PC-9 (cell line): ENCODE results near the gene BNC1. TPM values are rescaled to one million over a fixed set of nuclear protein-coding genes. Genes with fewer than 3 reads are reported as not detected.
A peak's percentile ranks its signal among the peaks of the same experiment; 100 is the strongest.

Experiments
- BruUV-seq: library from RNA; stranded (reverse); fragments of 400-500 nt; replicated peaks from 2 replicates; lab custom pipeline; 2021; lab: Mats Ljungman, UMichigan
- CTCF ChIA-PET: fragments of 300-600 bp; sonication (Branson Sonifier 250); formaldehyde crosslinking; loops from one replicate; lab custom pipeline; 2022; ENCODE audit warnings: antibody characterized with exemption; lab: Charles Lee
- POLR2A ChIA-PET: fragments of 300-600 bp; sonication (Branson Sonifier 250); formaldehyde crosslinking; loops from one replicate; lab custom pipeline; 2022; ENCODE audit warnings: antibody characterized with exemption; ENCODE audit not compliant: unreplicated experiment; lab: Charles Lee
- DNase-seq, 2 experiments: peaks; one replicate each; pipeline versions ENCODE4 v3.0.0 to v3.0.0-alpha.2; 2015 to 2022; ENCODE audit warnings: mixed read lengths in 1 of 2
- H2AFZ ChIP-seq: fragments of 200-600 bp; sonication (generic); 2 replicates; pipeline ENCODE4 v1.8.1; 2017; ENCODE audit warnings: antibody characterized with exemption
- H3F3A ChIP-seq: fragments of 200-600 bp; sonication (generic); 2 replicates; pipeline ENCODE4 v1.8.1; 2017; ENCODE audit warnings: antibody characterized with exemption, mild to moderate bottlenecking, low read depth; ENCODE audit not compliant: insufficient read depth
- H3K27ac ChIP-seq: fragments of 200-600 bp; sonication (generic); 2 replicates; pipeline ENCODE4 v1.6.1; 2016; ENCODE audit warnings: mixed run types
- H3K27me3 ChIP-seq: fragments of 200-600 bp; sonication (generic); 2 replicates; pipeline ENCODE4 v1.6.1; 2016; ENCODE audit warnings: low read depth, mixed run types; ENCODE audit not compliant: insufficient read depth
- H3K36me3 ChIP-seq: fragments of 200-600 bp; sonication (generic); 2 replicates; pipeline ENCODE4 v1.6.1; 2016; ENCODE audit warnings: low read depth, mixed run types
- H3K4me1 ChIP-seq: fragments of 200-600 bp; sonication (generic); replicated peaks from 2 replicates; pipeline ENCODE4 v1.6.1; 2016; ENCODE audit warnings: mixed run types; ENCODE audit not compliant: insufficient read depth
- H3K4me2 ChIP-seq: fragments of 200-600 bp; sonication (generic); 2 replicates; pipeline ENCODE4 v1.6.1; 2017; ENCODE audit warnings: mixed run types
- H3K4me3 ChIP-seq: fragments of 200-600 bp; sonication (generic); 2 replicates; pipeline ENCODE4 v1.6.1; 2016; ENCODE audit warnings: mixed run types
- H3K79me2 ChIP-seq: fragments of 200-600 bp; sonication (generic); 2 replicates; pipeline ENCODE4 v1.6.1; 2017; ENCODE audit warnings: low read depth, mixed run types
- H3K9me2 ChIP-seq: fragments of 200-600 bp; sonication (generic); 2 replicates; pipeline ENCODE4 v1.8.1; 2017; ENCODE audit warnings: mild to moderate bottlenecking; ENCODE audit not compliant: insufficient read depth
- H3K9me3 ChIP-seq: fragments of 200-600 bp; sonication (generic); 2 replicates; pipeline ENCODE4 v1.8.1; 2016; ENCODE audit warnings: low read depth; ENCODE audit not compliant: insufficient read depth
- H4K20me1 ChIP-seq: fragments of 200-600 bp; sonication (generic); 2 replicates; pipeline ENCODE4 v1.8.1; 2017; ENCODE audit not compliant: insufficient read depth
- CTCF ChIP-seq: fragments of 200-600 bp; sonication (generic); conservative IDR thresholded peaks from 2 replicates; pipeline ENCODE4 v1.6.1; 2017; ENCODE audit warnings: mixed run types, antibody characterized with exemption, mild to moderate bottlenecking, moderate library complexity
- EZH2 ChIP-seq: fragments of 200-600 bp; sonication (generic); IDR thresholded peaks from 2 replicates; pipeline ENCODE4 v1.8.0; 2017; ENCODE audit warnings: antibody characterized with exemption, low read depth
- intact Hi-C: fragments of 100-400 bp; cut with micrococcal nuclease; formaldehyde crosslinking; loops from one replicate; pipeline ENCODE4 v1.10.0; 2022; ENCODE audit not compliant: unreplicated experiment
- total RNA-seq: library from RNA; stranded (reverse); gene quantifications from 2 replicates; pipeline ENCODE4 v1.2.3, GENCODE V29; 2021

BNC1 gene
- total RNA-seq, 1 experiment from 2014 or later, result 0.83 TPM

DNA sequence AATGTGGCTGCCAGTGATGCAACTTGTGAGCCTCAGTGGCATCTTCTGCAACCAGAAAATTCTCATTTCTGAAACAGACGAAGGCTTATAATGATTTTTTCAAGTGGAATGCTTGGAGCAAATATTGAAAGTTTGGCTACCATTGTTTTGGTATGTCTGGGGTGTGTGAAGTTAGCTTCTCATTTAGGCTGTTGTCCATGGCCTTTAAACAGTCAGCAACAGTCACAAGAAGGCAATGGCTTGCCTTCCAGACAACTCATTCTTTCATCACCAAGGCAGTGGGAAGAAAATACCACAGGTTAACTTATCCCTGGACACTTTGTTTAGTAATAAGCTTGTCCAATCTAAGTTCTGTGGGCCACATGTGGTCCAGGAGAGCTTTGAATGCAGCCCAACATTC lies 4.7 kb upstream of the BNC1 start:
- H3K27me3 ChIP-seq, result no peaks in the 10 kb centered on the region
- H2AFZ ChIP-seq, result peak overlapping the region; percentile 32
- CTCF ChIA-PET, result no interaction called here
- peak overlapping the region; percentile 79 for H3K4me2 ChIP-seq
- no peak for DNase-seq
- TF ChIP-seq CTCF (no peak), EZH2 (no peak)
- intact Hi-C loops, result loop anchor here (5.0 kb wide), 1 partner anchor 222 kb away; the partner anchor contains the start of gene BTBD1
- POLR2A ChIA-PET, result interaction anchor here (0.9 kb wide), 1 partner anchor 17 kb away, joined by 5 read pairs; no protein-coding TSS in a partner anchor
- peaks cover 77% of the 10 kb centered on the region for H3K4me1 ChIP-seq
- H3K79me2 ChIP-seq, result no peaks in the 10 kb centered on the region
- no peaks in the 10 kb centered on the region for H4K20me1 ChIP-seq
- peaks cover 4% of the 10 kb centered on the region; the same call in 1 of the 2 replicates for H3K9me3 ChIP-seq
- BruUV-seq, result no TSS peak
- H3F3A ChIP-seq, result peaks cover 55% of the 10 kb centered on the region
- H3K9me2 ChIP-seq, result no peaks in the 10 kb centered on the region
- no peaks in the 10 kb centered on the region for H3K36me3 ChIP-seq
- H3K27ac ChIP-seq, result peak overlapping the region; percentile 98
- no peak overlapping the region for H3K4me3 ChIP-seq

DNA sequence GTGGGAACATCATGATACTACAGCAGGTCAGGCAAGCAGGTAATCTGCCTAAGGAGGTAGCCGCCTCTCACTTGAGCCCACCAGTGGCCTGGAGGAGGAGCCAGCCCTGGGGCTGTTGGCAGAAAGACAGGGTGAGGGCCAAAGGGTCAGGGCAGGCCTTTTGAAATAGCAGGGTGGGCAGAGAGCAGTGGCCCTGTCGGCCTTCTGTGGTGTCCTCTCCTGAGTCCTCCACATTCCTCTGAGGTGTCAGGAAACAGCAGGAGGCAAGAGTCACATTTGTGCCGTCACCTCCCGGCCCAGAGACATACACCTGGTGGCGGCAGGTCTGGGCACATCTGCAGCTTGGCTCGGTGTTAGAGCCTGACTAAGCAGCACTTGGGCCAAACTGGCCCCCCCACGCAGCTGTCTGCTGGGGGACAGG lies 3.9 kb upstream of the BNC1 start:
- H3K4me2 ChIP-seq, result peak overlapping the region; percentile 79
- H3K27me3 ChIP-seq, result no peaks in the 10 kb centered on the region
- DNase-seq, result peak; percentile 88 to 93
- BruUV-seq, result no TSS peak
- TF ChIP-seq EZH2 (no peak), CTCF (no peak)
- peaks cover 4% of the 10 kb centered on the region; the same call in 1 of the 2 replicates for H3K9me3 ChIP-seq
- no peaks in the 10 kb centered on the region for H3K36me3 ChIP-seq
- ChIA-PET POLR2A (interaction anchor here (0.7 to 0.9 kb wide), 4 partner anchors 9 to 69 kb away, joined by 3 to 5 read pairs (median 4); no protein-coding TSS in a partner anchor), CTCF (no interaction called here)
- H3K4me1 ChIP-seq, result peaks cover 77% of the 10 kb centered on the region
- H3K27ac ChIP-seq, result peak overlapping the region; percentile 98
- H2AFZ ChIP-seq, result peak overlapping the region; percentile 32; the same call in 1 of the 2 replicates
- H4K20me1 ChIP-seq, result no peaks in the 10 kb centered on the region
- H3K79me2 ChIP-seq, result no peaks in the 10 kb centered on the region
- intact Hi-C loops, result loop anchor here (1.0 to 5.0 kb wide), 4 partner anchors 18 to 445 kb away; partner anchors contain the start of gene BTBD1
- H3K4me3 ChIP-seq, result peak overlapping the region; percentile 12; the same call in 1 of the 2 replicates
- H3F3A ChIP-seq, result peaks cover 55% of the 10 kb centered on the region
- no peaks in the 10 kb centered on the region for H3K9me2 ChIP-seq

DNA sequence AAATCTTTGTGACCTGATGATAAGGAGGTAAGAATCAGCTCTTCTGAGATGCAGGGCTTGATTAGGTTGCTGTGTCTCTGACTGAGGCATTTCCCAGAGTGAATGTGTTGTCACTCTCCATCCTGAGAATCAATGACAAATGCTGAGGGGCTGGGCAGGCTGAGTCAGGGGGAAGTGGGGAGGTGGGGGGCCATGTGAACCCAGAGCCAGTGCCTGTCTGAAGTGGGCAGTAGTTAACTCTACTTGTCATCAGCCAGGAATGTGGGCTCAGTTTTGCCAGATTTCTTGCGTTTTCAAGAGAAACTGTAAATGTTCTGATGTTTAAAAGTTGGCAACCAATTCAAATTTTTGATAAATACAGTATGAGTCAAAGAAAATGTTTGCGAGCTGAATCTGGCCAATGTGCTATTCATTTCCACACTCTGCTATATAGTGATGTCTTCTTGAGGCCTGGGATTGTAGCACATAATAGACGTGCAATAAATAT lies 3.1 kb upstream of the BNC1 start:
- Histone ChIP-seq H3K4me3 (peak overlapping the region; percentile 43; the same call in 1 of the 2 replicates), H3K9me2 (no peaks in the 10 kb centered on the region), H3K36me3 (no peaks in the 10 kb centered on the region), H3K79me2 (no peaks in the 10 kb centered on the region), H2AFZ (no peak overlapping the region), H3K4me2 (peak overlapping the region; percentile 79), H4K20me1 (no peaks in the 10 kb centered on the region), H3K9me3 (peaks cover 4% of the 10 kb centered on the region; the same call in 1 of the 2 replicates), H3F3A (peaks cover 55% of the 10 kb centered on the region), H3K27me3 (no peaks in the 10 kb centered on the region), H3K4me1 (peaks cover 71% of the 10 kb centered on the region), H3K27ac (peak overlapping the region; percentile 98)
- DNase-seq, result peak; percentile 61 to 86
- intact Hi-C loops, result loop anchor here (1.0 to 5.0 kb wide), 5 partner anchors 19 to 446 kb away; partner anchors contain the start of gene BTBD1
- TF ChIP-seq CTCF (no peak), EZH2 (no peak)
- POLR2A ChIA-PET, result interaction anchor here (0.5 to 0.9 kb wide), 3 partner anchors 9 to 70 kb away, joined by 3 to 4 read pairs (median 4); no protein-coding TSS in a partner anchor
- CTCF ChIA-PET, result interaction anchor here (0.5 kb wide), 1 partner anchor 934 kb away, joined by 17 read pairs; no protein-coding TSS in a partner anchor
- no TSS peak for BruUV-seq
